ENCODE results near the gene CDC16. TPM values are rescaled to one million over a fixed set of nuclear protein-coding genes. Genes with fewer than 3 reads are reported as not detected.

CDC16 gene
- total RNA-seq, 1 experiment from 2014 or later, result 61.0 TPM

GRCh38 chr13:114299604-114300305, 65.1 kb downstream of the CDC16 start:
- POLR2A ChIA-PET, result no interaction called here

More at GRCh38 chr13:114299604-114300305, 65.1 kb downstream of the CDC16 start:
- BruUV-seq (replicated peaks), result no TSS peak
- RAD21 ChIA-PET (ENCODE audit: low non-redundant PET in 1 of 2, low total read pairs in 2 of 2, uncharacterized antibody in 2 of 2, unreplicated experiment in 2 of 2), result no interaction called here
- Histone ChIP-seq H3K4me3 (replicated peaks in 1 of 2; ENCODE audit: low read depth in 1 of 2, low read length in 2 of 2) (no peak overlapping the region), H4K20me1 (ENCODE audit: insufficient read depth) (no peaks in the 10 kb centered on the region), H3K79me2 (ENCODE audit: insufficient read depth, low read length) (no peaks in the 10 kb centered on the region), H3K4me2 (ENCODE audit: low read length) (no peak overlapping the region), H3K36me3 (ENCODE audit: control insufficient read depth in 1 of 2, insufficient read depth in 2 of 2, low read length in 2 of 2) (peaks cover 6 to 12% of the 10 kb centered on the region in 2 experiments; a peak in 1 of 4 replicates), H3K27me3 (ENCODE audit: insufficient read depth, low read length) (no peaks in the 10 kb centered on the region), H3K9ac (ENCODE audit: low read length) (no peak overlapping the region), H3K27ac (ENCODE audit: low read depth, low read length) (no peak overlapping the region), H3K9me3 (ENCODE audit: control insufficient read depth in 1 of 2, insufficient read depth in 1 of 2, low read depth in 1 of 2, low read length in 2 of 2) (no peaks in the 10 kb centered on the region), H3K4me1 (ENCODE audit: control insufficient read depth in 1 of 2, insufficient read depth in 2 of 2, low read length in 2 of 2) (no peaks in the 10 kb centered on the region), H3K9me2 (ENCODE audit: insufficient read depth) (no peaks in the 10 kb centered on the region), H2AFZ (ENCODE audit: low read depth, low read length, poor library complexity, severe bottlenecking) (no peak overlapping the region)
- CTCF ChIA-PET, result no interaction called here
- no peak for ATAC-seq
- TF ChIP-seq ZBTB33 (IDR thresholded peaks at IDR 0.05; ENCODE audit: extremely low read depth, insufficient replicate concordance, low read length) (no peak), SP1 (IDR thresholded peaks at IDR 0.05; ENCODE audit: low read depth) (no peak), ZFX (IDR thresholded peaks at IDR 0.05) (no peak), SIN3A (IDR thresholded peaks at IDR 0.05; ENCODE audit: low read depth) (no peak), FOSL1 (IDR thresholded peaks at IDR 0.05; ENCODE audit: low read depth) (no peak), EZH2phosphoT487 (IDR thresholded peaks at IDR 0.05; ENCODE audit: borderline replicate concordance) (no peak), MAX (IDR thresholded peaks at IDR 0.05) (no peak), CTCF (IDR thresholded peaks at IDR 0.05 in 2 of 3, conservative IDR thresholded peaks at IDR 0.05 in 1 of 3; ENCODE audit: borderline replicate concordance in 1 of 3, insufficient read depth in 1 of 3, low read depth in 2 of 3, low read length in 2 of 3) (no peak), CBX3 (IDR thresholded peaks at IDR 0.05; ENCODE audit: low read depth) (no peak), ZNF274 (IDR thresholded peaks at IDR 0.05; ENCODE audit: low read depth, low read length) (no peak), POLR2A (IDR thresholded peaks at IDR 0.05; ENCODE audit: borderline replicate concordance, extremely low read depth, insufficient read depth, insufficient read length) (no peak), ATF3 (IDR thresholded peaks at IDR 0.05) (no peak), CEBPB (IDR thresholded peaks at IDR 0.05; ENCODE audit: low read depth) (no peak), YY1 (IDR thresholded peaks at IDR 0.05; ENCODE audit: extremely low read depth, insufficient replicate concordance, low read depth, low read length) (no peak), TCF7L2 (IDR thresholded peaks at IDR 0.05; ENCODE audit: borderline replicate concordance, extremely low read depth, insufficient read depth, insufficient read length) (no peak), SRF (IDR thresholded peaks at IDR 0.05; ENCODE audit: low read depth) (no peak), EZH2 (IDR thresholded peaks at IDR 0.05) (no peak), EGR1 (IDR thresholded peaks at IDR 0.05; ENCODE audit: low read depth) (no peak), REST (IDR thresholded peaks at IDR 0.05; ENCODE audit: low read depth) (no peak)
- DNase-seq (ENCODE audit: low read depth, low spot score), result no peak
- intact Hi-C loops (cut with micrococcal nuclease), result no loop called here
